ENCODE measurements around the gene CDKAL1.

The CDKAL1 gene

GRCh38 chr6:21150667-21151066 lies 616.4 kb downstream of the CDKAL1 start:
- DNase-seq (ENCODE audit: insufficient read length, low spot score), result no peak
- no peak for FAIRE-seq
- TF ChIP-seq TAF1 (IDR thresholded peaks at IDR 0.05; ENCODE audit: low read depth, low read length) (no peak), PAX5 (IDR thresholded peaks at IDR 0.05; ENCODE audit: insufficient read depth, low read length, severe bottlenecking) (no peak), POLR2A (IDR thresholded peaks at IDR 0.05; ENCODE audit: low read depth, low read length) (no peak), POLR2AphosphoS5 (IDR thresholded peaks at IDR 0.05; ENCODE audit: low read depth, low read length) (no peak), SPI1 (IDR thresholded peaks at IDR 0.05; ENCODE audit: low read depth, low read length) (no peak), POU2F2 (IDR thresholded peaks at IDR 0.05; ENCODE audit: low read depth, low read length) (no peak)

- no peak for FAIRE-seq
- DNase-seq (ENCODE audit: insufficient read length, low spot score), result no peak
- no peak for TF ChIP-seq POLR2AphosphoS5 (IDR thresholded peaks at IDR 0.05; ENCODE audit: low read depth, low read length)
- TF ChIP-seq PAX5 (IDR thresholded peaks at IDR 0.05; ENCODE audit: insufficient read depth, low read length, severe bottlenecking), result no peak
- no peak for TF ChIP-seq SPI1 (IDR thresholded peaks at IDR 0.05; ENCODE audit: low read depth, low read length)
- no peak for TF ChIP-seq TAF1 (IDR thresholded peaks at IDR 0.05; ENCODE audit: low read depth, low read length)
- TF ChIP-seq POU2F2 (IDR thresholded peaks at IDR 0.05; ENCODE audit: low read depth, low read length), result no peak
- TF ChIP-seq POLR2A (IDR thresholded peaks at IDR 0.05; ENCODE audit: low read depth, low read length), result no peak
Observed at GRCh38 chr6:21151119-21151518, 616.9 kb downstream of the CDKAL1 start.

DNA sequence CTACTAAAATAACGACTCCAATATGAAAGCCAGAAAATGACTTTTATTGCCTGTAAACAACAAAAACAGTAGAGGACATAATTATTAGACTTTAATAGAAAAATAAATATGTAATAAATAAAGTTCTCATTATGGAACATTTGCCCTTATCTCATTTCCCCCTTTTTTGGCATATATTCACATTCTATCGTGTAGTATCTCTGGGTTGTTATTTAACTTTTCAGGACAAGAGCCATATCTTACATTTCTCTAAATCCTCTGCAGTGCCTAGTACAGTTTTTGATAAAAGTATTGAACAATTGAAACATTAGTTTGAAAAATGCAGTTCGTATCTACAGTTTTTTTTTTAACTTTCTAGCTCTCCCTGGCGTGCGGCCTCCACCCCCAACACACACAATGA lies 617.3 kb downstream of the CDKAL1 start:
- TF ChIP-seq TAF1 (IDR thresholded peaks at IDR 0.05; ENCODE audit: low read depth, low read length) (no peak), POLR2AphosphoS5 (IDR thresholded peaks at IDR 0.05; ENCODE audit: low read depth, low read length) (no peak), POU2F2 (IDR thresholded peaks at IDR 0.05; ENCODE audit: low read depth, low read length) (no peak), POLR2A (IDR thresholded peaks at IDR 0.05; ENCODE audit: low read depth, low read length) (no peak), PAX5 (IDR thresholded peaks at IDR 0.05; ENCODE audit: insufficient read depth, low read length, severe bottlenecking) (no peak), SPI1 (IDR thresholded peaks at IDR 0.05; ENCODE audit: low read depth, low read length) (no peak)
- DNase-seq (ENCODE audit: insufficient read length, low spot score), result no peak
- no peak for FAIRE-seq

DNA sequence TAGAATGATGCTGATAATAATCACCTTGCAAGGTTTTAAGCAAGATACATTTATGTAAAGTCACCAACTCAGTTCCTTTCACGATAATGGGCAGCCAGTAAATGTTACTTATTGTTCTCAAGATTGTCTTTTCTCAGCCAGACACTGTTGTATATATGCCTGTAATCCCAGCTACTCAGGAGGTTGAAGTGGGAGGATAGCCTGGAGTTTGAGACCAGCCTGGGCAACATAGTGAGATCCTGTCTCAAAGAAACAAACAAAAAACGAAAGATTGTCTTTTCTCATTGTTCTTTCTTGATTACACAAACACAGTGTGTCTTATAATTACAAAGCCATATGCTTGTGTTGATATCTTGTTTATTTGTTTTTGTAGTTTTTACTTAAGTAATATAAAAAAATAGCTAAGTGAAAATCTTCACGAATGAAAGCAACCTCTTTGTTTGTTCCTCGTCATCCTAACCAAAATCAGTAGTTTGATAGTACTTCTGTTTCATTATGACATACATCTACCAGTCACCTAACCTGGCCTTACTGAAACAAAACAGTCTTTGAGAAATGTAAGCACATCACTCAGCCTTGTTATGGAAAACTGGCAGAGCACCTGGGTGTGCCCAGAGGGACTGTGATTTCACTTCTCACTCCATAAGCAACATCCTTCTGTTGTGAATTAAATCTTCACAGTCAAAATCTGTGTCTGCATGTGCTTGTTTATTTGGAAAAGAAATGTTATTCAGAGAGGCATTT lies 623.1 kb downstream of the CDKAL1 start:
- TF ChIP-seq PAX5 (IDR thresholded peaks at IDR 0.05; ENCODE audit: insufficient read depth, low read length, severe bottlenecking), result no peak
- TF ChIP-seq SPI1 (IDR thresholded peaks at IDR 0.05; ENCODE audit: low read depth, low read length), result no peak
- no peak for TF ChIP-seq POU2F2 (IDR thresholded peaks at IDR 0.05; ENCODE audit: low read depth, low read length)
- TF ChIP-seq TAF1 (IDR thresholded peaks at IDR 0.05; ENCODE audit: low read depth, low read length), result no peak
- TF ChIP-seq POLR2A (IDR thresholded peaks at IDR 0.05; ENCODE audit: low read depth, low read length), result no peak
- TF ChIP-seq POLR2AphosphoS5 (IDR thresholded peaks at IDR 0.05; ENCODE audit: low read depth, low read length), result no peak
- DNase-seq (ENCODE audit: insufficient read length, low spot score), result no peak

DNA sequence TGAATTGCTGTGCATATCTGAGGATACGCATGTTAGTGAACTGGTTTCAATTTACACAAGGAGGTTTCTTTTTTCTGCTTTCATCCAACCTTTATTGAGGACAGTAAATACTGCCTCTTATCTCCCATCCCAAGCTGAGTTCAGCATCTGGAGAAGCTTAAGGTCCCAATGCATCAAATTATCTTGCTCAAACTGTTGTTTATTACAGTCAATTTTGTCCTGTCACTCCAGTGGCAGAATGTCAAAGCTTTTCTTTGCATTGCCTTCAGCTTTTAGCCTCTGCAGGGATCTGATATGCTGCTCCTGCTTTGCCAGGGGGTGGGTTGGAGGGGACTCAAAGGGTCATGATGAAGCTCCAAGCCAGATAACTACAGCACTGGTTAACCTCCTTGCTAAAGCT lies 623.9 kb downstream of the CDKAL1 start:
- TF ChIP-seq SPI1 (IDR thresholded peaks at IDR 0.05; ENCODE audit: low read depth, low read length), result no peak
- TF ChIP-seq POLR2AphosphoS5 (IDR thresholded peaks at IDR 0.05; ENCODE audit: low read depth, low read length), result no peak
- TF ChIP-seq POLR2A (IDR thresholded peaks at IDR 0.05; ENCODE audit: low read depth, low read length), result no peak
- TF ChIP-seq TAF1 (IDR thresholded peaks at IDR 0.05; ENCODE audit: low read depth, low read length), result no peak
- TF ChIP-seq PAX5 (IDR thresholded peaks at IDR 0.05; ENCODE audit: insufficient read depth, low read length, severe bottlenecking), result no peak
- TF ChIP-seq POU2F2 (IDR thresholded peaks at IDR 0.05; ENCODE audit: low read depth, low read length), result no peak
- FAIRE-seq (peak; percentile 31), DNase-seq (ENCODE audit: insufficient read length, low spot score) (no peak)

More for the DNA sequence above, 623.1 kb downstream of the CDKAL1 start:
- peak; percentile 41 for FAIRE-seq

DNA sequence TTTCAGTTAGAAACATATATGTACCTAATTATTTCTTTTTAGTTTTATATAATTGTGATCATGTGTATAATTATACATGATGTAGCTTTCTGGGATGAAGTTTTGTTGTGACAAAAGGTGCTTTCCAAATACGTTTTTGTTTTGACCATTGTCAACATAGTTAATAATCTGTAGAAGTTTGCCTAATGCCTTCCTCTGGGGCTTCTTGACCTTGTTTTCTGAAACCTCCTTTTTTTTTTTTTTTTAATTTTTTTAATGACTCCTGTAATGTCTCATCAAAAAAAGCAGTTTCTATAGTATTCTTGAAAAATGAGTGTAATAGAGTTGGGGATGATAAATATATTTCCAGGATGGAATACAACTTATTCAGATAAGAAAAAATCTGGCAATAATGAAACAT lies 624.6 kb downstream of the CDKAL1 start:
- FAIRE-seq (no peak), DNase-seq (ENCODE audit: insufficient read length, low spot score) (no peak)
- TF ChIP-seq SPI1 (IDR thresholded peaks at IDR 0.05; ENCODE audit: low read depth, low read length) (no peak), POLR2AphosphoS5 (IDR thresholded peaks at IDR 0.05; ENCODE audit: low read depth, low read length) (no peak), PAX5 (IDR thresholded peaks at IDR 0.05; ENCODE audit: insufficient read depth, low read length, severe bottlenecking) (no peak), POU2F2 (IDR thresholded peaks at IDR 0.05; ENCODE audit: low read depth, low read length) (no peak), TAF1 (IDR thresholded peaks at IDR 0.05; ENCODE audit: low read depth, low read length) (no peak), POLR2A (IDR thresholded peaks at IDR 0.05; ENCODE audit: low read depth, low read length) (no peak)

DNA sequence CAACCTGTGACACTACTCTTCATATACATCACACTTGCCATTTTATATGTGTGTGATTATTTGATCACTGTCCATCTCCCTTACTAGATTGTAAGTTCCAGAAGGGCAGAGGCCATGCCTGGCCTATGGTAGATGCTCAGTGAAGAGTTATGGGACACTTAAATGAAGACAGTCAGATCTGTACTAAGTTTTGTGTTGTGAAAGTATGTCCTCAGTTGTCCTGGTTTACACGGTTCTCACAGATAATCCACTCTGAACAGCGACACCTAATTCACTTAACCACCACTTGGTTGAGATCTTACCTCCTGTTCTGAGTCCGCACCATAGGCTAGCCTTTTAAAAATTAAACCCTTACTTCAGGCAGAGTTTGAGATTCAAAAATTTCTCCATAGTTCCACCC lies 625.2 kb downstream of the CDKAL1 start:
- TF ChIP-seq PAX5 (IDR thresholded peaks at IDR 0.05; ENCODE audit: insufficient read depth, low read length, severe bottlenecking) (no peak), POU2F2 (IDR thresholded peaks at IDR 0.05; ENCODE audit: low read depth, low read length) (no peak), POLR2A (IDR thresholded peaks at IDR 0.05; ENCODE audit: low read depth, low read length) (no peak), POLR2AphosphoS5 (IDR thresholded peaks at IDR 0.05; ENCODE audit: low read depth, low read length) (no peak), SPI1 (IDR thresholded peaks at IDR 0.05; ENCODE audit: low read depth, low read length) (no peak), TAF1 (IDR thresholded peaks at IDR 0.05; ENCODE audit: low read depth, low read length) (no peak)
- FAIRE-seq, result peak; percentile 20
- DNase-seq (ENCODE audit: insufficient read length, low spot score), result no peak

DNA sequence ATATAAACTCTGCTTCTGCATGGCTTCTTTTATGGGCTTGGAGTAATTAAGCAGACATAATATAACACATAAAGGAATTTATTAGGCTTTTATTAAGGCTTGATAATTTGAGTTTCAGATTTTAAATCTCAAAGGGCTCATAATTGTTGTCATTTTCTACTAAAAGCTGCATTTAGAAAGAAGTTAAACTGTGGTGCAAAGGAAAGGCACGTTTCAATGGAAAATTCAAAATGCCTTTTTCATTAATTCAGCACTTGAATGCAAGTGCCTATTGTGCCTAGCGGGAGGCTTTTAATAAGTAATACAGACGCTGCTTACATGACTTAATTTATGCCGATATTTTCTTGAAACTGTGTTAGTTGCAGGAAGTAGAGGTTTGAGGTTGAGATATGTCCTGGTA lies 627.5 kb downstream of the CDKAL1 start:
- FAIRE-seq (no peak), DNase-seq (ENCODE audit: insufficient read length, low spot score) (no peak)
- no peak for TF ChIP-seq TAF1 (IDR thresholded peaks at IDR 0.05; ENCODE audit: low read depth, low read length)
- no peak for TF ChIP-seq PAX5 (IDR thresholded peaks at IDR 0.05; ENCODE audit: insufficient read depth, low read length, severe bottlenecking)
- TF ChIP-seq POLR2AphosphoS5 (IDR thresholded peaks at IDR 0.05; ENCODE audit: low read depth, low read length), result no peak
- TF ChIP-seq POU2F2 (IDR thresholded peaks at IDR 0.05; ENCODE audit: low read depth, low read length), result no peak
- no peak for TF ChIP-seq SPI1 (IDR thresholded peaks at IDR 0.05; ENCODE audit: low read depth, low read length)
- TF ChIP-seq POLR2A (IDR thresholded peaks at IDR 0.05; ENCODE audit: low read depth, low read length), result no peak

GRCh38 chr6:21163110-21163837 lies 629.0 kb downstream of the CDKAL1 start:
- no peak for TF ChIP-seq POU2F2 (IDR thresholded peaks at IDR 0.05; ENCODE audit: low read depth, low read length)
- TF ChIP-seq POLR2A (IDR thresholded peaks at IDR 0.05; ENCODE audit: low read depth, low read length), result no peak
- TF ChIP-seq SPI1 (IDR thresholded peaks at IDR 0.05; ENCODE audit: low read depth, low read length), result no peak
- TF ChIP-seq POLR2AphosphoS5 (IDR thresholded peaks at IDR 0.05; ENCODE audit: low read depth, low read length), result no peak
- no peak for TF ChIP-seq TAF1 (IDR thresholded peaks at IDR 0.05; ENCODE audit: low read depth, low read length)
- TF ChIP-seq PAX5 (IDR thresholded peaks at IDR 0.05; ENCODE audit: insufficient read depth, low read length, severe bottlenecking), result no peak
- no peak for FAIRE-seq
- DNase-seq (ENCODE audit: insufficient read length, low spot score), result no peak
